Activated CD4-positive, alpha-beta T cell treated with anti-CD3 and anti-CD28 coated beads, Interleukin-2, amount 10 ng/mL, durations not matched to agents 7 days and 5 days (primary cell): ENCODE measurements around the gene OPALIN. TPM values are rescaled to one million over a fixed set of nuclear protein-coding genes. Genes with fewer than 3 reads are reported as not detected.

Source experiments
- CTCF ChIA-PET: fragments of 350-600 bp; sonication (Branson Sonifier 250); formaldehyde crosslinking; loops from one replicate; lab custom pipeline; 2021; ENCODE audit warnings: antibody characterized with exemption; lab: Charles Lee
- POLR2A ChIA-PET: fragments of 350-600 bp; sonication (Branson Sonifier 250); formaldehyde crosslinking; loops from one replicate; lab custom pipeline; 2021; ENCODE audit warnings: antibody characterized with exemption; lab: Charles Lee
- DNase-seq: peaks from one replicate; pipeline ENCODE4 v3.0.0-alpha.2; 2020
- H3K27ac Mint-ChIP-seq: one replicate; pipeline ENCODE4 v1.8.0; 2021; ENCODE audit warnings: mild to moderate bottlenecking, moderate library complexity, mixed read lengths
- H3K27me3 Mint-ChIP-seq: one replicate; pipeline ENCODE4 v1.8.0; 2021; ENCODE audit warnings: mixed read lengths
- H3K36me3 Mint-ChIP-seq: one replicate; pipeline ENCODE4 v1.8.0; 2021; ENCODE audit warnings: low read depth, mixed read lengths
- H3K4me1 Mint-ChIP-seq: one replicate; pipeline ENCODE4 v1.8.0; 2021; ENCODE audit warnings: mixed read lengths
- H3K4me3 Mint-ChIP-seq: one replicate; pipeline ENCODE4 v1.8.0; 2021; ENCODE audit warnings: mild to moderate bottlenecking, moderate library complexity, mixed read lengths
- H3K9me3 Mint-ChIP-seq: one replicate; pipeline ENCODE4 v1.8.0; 2021; ENCODE audit warnings: mixed read lengths
- total RNA-seq, 2 experiments: library from RNA; stranded (reverse); gene quantifications; one replicate each; pipeline ENCODE4 v1.2.3, GENCODE V29; 2021

Gene OPALIN
- total RNA-seq, 2 experiments from 2014 or later, result not detected

- Mint-ChIP-seq H3K4me1 (peaks cover 9% of the 10 kb centered on the region), H3K27ac (no peak overlapping the region), H3K27me3 (peaks cover 8% of the 10 kb centered on the region), H3K36me3 (no peaks in the 10 kb centered on the region), H3K9me3 (no peaks in the 10 kb centered on the region), H3K4me3 (no peak overlapping the region)
- POLR2A ChIA-PET, result no interaction called here
- DNase-seq, result peak; percentile 49
- CTCF ChIA-PET, result interaction anchor here (0.6 to 1.2 kb wide), 5 partner anchors 8 to 140 kb away, joined by 3 to 6 read pairs (median 3); partner anchors contain the start of gene OPALIN
Measured at GRCh38 chr10:96370584-96371157, 11.9 kb upstream of the OPALIN start.

DNA sequence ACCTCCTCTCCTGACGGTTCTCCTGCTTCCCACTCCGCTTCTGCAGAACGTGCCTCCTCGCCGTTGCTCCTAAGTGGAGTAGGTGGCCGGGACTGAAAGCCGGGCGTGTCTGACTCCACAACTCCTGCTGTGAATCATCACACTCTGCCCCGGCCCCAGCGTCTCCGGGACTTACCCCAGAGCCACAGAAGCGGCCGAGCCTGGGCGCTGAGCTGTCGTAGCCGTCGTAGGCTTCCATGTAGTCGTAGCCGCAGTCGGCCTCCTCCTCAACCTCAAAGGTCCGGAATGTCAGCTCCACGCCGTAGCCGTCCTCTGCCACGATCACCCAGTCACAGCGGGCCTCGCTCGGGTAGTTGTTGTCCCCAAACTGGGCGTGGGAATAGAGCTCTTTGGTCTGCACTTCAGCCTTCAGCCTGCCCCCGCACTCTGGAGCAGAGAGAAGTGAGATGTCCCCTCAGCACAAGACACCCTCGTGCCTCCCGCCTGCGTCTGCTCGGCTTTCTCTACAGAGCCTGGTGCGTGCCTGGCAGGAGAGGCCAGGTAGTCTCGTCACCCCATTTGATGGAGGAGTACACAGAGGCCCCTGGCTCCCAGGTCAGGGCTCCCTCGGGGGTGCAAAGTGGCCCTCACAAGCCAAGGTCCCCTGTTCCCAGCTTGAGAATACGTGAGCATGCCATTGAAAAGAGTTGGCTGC lies 11.2 kb upstream of the OPALIN start:
- Mint-ChIP-seq H3K36me3 (no peaks in the 10 kb centered on the region), H3K4me3 (no peak overlapping the region), H3K4me1 (peaks cover 5% of the 10 kb centered on the region), H3K27me3 (peaks cover 8% of the 10 kb centered on the region), H3K9me3 (no peaks in the 10 kb centered on the region), H3K27ac (no peak overlapping the region)
- POLR2A ChIA-PET, result no interaction called here
- CTCF ChIA-PET, result interaction anchor here (0.6 to 1.2 kb wide), 5 partner anchors 9 to 141 kb away, joined by 3 to 6 read pairs (median 3); partner anchors contain the start of gene OPALIN
- DNase-seq, result no peak

DNA sequence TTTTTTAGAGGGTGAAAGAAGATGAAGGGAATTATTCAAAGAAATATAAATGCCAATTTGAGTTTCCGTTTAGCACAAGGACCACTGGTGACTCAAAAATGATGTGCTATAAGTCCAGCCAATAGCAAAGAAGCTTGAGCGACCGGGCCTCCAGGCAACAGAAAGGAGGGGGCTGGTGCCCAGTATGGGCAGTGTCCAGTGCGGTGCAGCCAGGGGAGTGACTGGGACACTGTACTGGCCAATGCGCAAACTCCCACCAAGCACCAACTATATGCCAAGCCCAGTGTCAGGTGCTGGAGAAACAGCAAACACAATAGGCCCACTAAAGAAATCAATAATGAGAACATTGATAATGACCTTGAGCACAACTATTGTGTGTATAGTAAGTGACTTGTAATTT lies 10.2 kb upstream of the OPALIN start:
- no peak for DNase-seq
- no peak overlapping the region for H3K4me3 Mint-ChIP-seq
- POLR2A ChIA-PET, result no interaction called here
- H3K27ac Mint-ChIP-seq, result no peak overlapping the region
- no peaks in the 10 kb centered on the region for H3K4me1 Mint-ChIP-seq
- no peaks in the 10 kb centered on the region for H3K9me3 Mint-ChIP-seq
- no peaks in the 10 kb centered on the region for H3K36me3 Mint-ChIP-seq
- CTCF ChIA-PET, result no interaction called here
- peaks cover 7% of the 10 kb centered on the region for H3K27me3 Mint-ChIP-seq

DNA sequence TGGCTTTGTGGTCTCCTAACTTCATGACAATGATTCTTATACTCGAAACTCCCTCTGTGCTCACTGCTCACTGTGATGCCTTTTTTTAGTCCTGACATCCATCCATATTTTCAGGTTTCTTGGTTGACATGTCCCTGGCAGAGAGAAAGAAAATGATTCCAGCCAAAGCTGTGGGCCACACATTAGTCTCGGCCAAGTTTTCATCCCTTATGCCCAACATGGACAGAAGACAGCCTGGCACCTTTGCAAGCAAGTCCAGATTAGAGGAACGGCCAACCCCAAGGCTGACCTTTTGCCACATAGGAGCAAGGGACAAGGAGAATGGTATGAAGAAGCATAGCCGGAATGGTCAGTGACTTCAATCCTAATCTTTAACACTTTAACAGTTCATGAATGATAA lies 8.7 kb upstream of the OPALIN start:
- no peak for DNase-seq
- H3K27me3 Mint-ChIP-seq, result peaks cover 3% of the 10 kb centered on the region
- ChIA-PET CTCF (no interaction called here), POLR2A (no interaction called here)
- no peak overlapping the region for H3K27ac Mint-ChIP-seq
- H3K4me3 Mint-ChIP-seq, result no peak overlapping the region
- no peaks in the 10 kb centered on the region for H3K9me3 Mint-ChIP-seq
- H3K36me3 Mint-ChIP-seq, result no peaks in the 10 kb centered on the region
- H3K4me1 Mint-ChIP-seq, result no peaks in the 10 kb centered on the region

DNA sequence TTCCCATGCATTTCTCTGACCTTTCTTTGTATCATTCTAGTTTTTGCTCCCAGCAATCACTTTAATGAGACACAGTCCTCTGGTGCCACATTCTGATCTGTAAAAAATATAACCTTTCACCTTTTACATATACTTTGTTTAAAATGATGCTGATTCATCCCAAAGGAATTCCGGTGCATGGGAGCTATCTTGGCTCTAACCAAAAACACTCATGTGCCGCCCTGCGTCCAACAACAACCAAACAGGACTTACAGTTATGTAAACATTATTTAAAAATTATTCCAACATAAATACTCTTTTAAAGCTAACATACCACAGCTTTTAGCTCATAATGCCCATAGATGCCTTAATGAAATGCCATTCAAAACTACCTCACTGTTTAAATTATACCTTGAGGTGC lies 7.7 kb upstream of the OPALIN start:
- no peak overlapping the region for H3K4me3 Mint-ChIP-seq
- no peaks in the 10 kb centered on the region for H3K9me3 Mint-ChIP-seq
- POLR2A ChIA-PET, result no interaction called here
- no peaks in the 10 kb centered on the region for H3K4me1 Mint-ChIP-seq
- CTCF ChIA-PET, result interaction anchor here (0.7 kb wide), 2 partner anchors 17 to 817 kb away, joined by 3 read pairs; no protein-coding TSS in a partner anchor
- no peak overlapping the region for H3K27ac Mint-ChIP-seq
- no peak for DNase-seq
- peaks cover 3% of the 10 kb centered on the region for H3K27me3 Mint-ChIP-seq
- no peaks in the 10 kb centered on the region for H3K36me3 Mint-ChIP-seq

- Mint-ChIP-seq H3K9me3 (no peaks in the 10 kb centered on the region), H3K27me3 (peaks cover 3% of the 10 kb centered on the region), H3K4me1 (no peaks in the 10 kb centered on the region), H3K4me3 (no peak overlapping the region), H3K27ac (no peak overlapping the region), H3K36me3 (no peaks in the 10 kb centered on the region)
- POLR2A ChIA-PET, result no interaction called here
- DNase-seq, result no peak
- CTCF ChIA-PET, result interaction anchor here (1.1 kb wide), 1 partner anchor 10 kb away, joined by 3 read pairs; no protein-coding TSS in a partner anchor
Measured at GRCh38 chr10:96365571-96365970, 6.8 kb upstream of the OPALIN start.

DNA sequence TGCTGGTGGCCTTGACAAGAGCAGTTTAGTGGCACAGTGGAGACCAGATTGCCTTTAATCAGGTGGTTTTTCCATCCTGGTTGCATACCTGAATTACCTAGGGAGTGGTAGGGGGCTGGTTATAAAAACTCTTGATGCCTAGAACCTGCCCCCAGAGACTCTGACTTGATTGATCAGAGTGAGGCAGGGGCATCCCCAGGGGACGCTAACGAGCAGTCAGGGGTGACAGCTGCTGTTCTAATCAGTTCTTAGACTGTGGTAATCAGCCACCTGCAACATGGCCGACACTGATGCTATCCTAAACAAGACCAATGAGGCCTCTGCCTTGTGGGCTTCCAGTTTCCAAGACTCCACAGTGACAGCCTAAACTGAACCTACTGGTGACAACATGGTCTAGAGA lies 2.0 kb upstream of the OPALIN start:
- ChIA-PET CTCF (interaction anchor here (0.9 kb wide), 1 partner anchor 10 kb away, joined by 3 read pairs; no protein-coding TSS in a partner anchor), POLR2A (no interaction called here)
- no peaks in the 10 kb centered on the region for H3K36me3 Mint-ChIP-seq
- H3K9me3 Mint-ChIP-seq, result no peaks in the 10 kb centered on the region
- no peak overlapping the region for H3K4me3 Mint-ChIP-seq
- H3K27ac Mint-ChIP-seq, result no peak overlapping the region
- H3K27me3 Mint-ChIP-seq, result peaks cover 8% of the 10 kb centered on the region
- H3K4me1 Mint-ChIP-seq, result no peaks in the 10 kb centered on the region
- DNase-seq, result no peak

DNA sequence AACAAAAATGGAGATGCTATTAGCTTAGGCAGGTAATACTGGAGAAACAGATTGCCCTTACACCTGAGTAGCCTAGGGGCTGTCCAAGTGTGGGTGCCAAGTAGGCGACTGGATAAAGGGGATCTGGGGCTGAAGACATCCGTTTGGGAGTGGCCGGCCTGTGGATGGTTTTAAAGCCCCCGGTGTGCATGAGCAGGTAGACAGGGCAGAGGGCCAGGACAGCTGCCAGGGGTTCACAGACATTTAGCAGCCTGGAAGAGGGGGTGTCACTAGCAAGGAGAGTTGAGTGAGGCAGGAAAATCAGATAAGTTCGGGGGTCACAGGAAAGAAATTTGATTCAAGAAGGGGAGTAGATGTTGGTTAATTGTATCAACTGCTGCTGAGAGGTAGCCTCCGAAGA lies 1.5 kb upstream of the OPALIN start:
- DNase-seq, result no peak
- POLR2A ChIA-PET, result no interaction called here
- Mint-ChIP-seq H3K4me3 (no peak overlapping the region), H3K27ac (no peak overlapping the region), H3K27me3 (peaks cover 8% of the 10 kb centered on the region), H3K9me3 (no peaks in the 10 kb centered on the region), H3K4me1 (no peaks in the 10 kb centered on the region), H3K36me3 (no peaks in the 10 kb centered on the region)
- CTCF ChIA-PET, result no interaction called here

GRCh38 chr10:96359616-96360015 lies 814 bp upstream of the OPALIN start:
- Mint-ChIP-seq H3K36me3 (no peaks in the 10 kb centered on the region), H3K9me3 (no peaks in the 10 kb centered on the region), H3K27ac (no peak overlapping the region), H3K27me3 (peaks cover 8% of the 10 kb centered on the region), H3K4me1 (no peaks in the 10 kb centered on the region), H3K4me3 (no peak overlapping the region)
- ChIA-PET CTCF (interaction anchor here (1.5 kb wide), 1 partner anchor 15 kb away, joined by 3 read pairs; no protein-coding TSS in a partner anchor), POLR2A (no interaction called here)
- no peak for DNase-seq

- no peak for DNase-seq
- Mint-ChIP-seq H3K4me3 (no peak overlapping the region), H3K9me3 (no peaks in the 10 kb centered on the region), H3K27me3 (peaks cover 5% of the 10 kb centered on the region), H3K27ac (no peak overlapping the region), H3K36me3 (no peaks in the 10 kb centered on the region), H3K4me1 (no peaks in the 10 kb centered on the region)
- ChIA-PET CTCF (interaction anchor here (1.3 kb wide), 1 partner anchor 13 kb away, joined by 3 read pairs; no protein-coding TSS in a partner anchor), POLR2A (interaction anchor here (0.5 kb wide), 1 partner anchor 27 kb away, joined by 4 read pairs; no protein-coding TSS in a partner anchor)
Measured at GRCh38 chr10:96357038-96357620, 1.7 kb downstream of the OPALIN start.

GRCh38 chr10:96352582-96352981 lies 6.2 kb downstream of the OPALIN start:
- H3K9me3 Mint-ChIP-seq, result no peaks in the 10 kb centered on the region
- peaks cover 13% of the 10 kb centered on the region for H3K27me3 Mint-ChIP-seq
- H3K4me1 Mint-ChIP-seq, result no peaks in the 10 kb centered on the region
- no peak overlapping the region for H3K4me3 Mint-ChIP-seq
- ChIA-PET POLR2A (interaction anchor here (0.6 to 0.7 kb wide), 2 partner anchors 16 to 398 kb away, joined by 3 read pairs; no protein-coding TSS in a partner anchor), CTCF (no interaction called here)
- H3K36me3 Mint-ChIP-seq, result no peaks in the 10 kb centered on the region
- no peak for DNase-seq
- no peak overlapping the region for H3K27ac Mint-ChIP-seq

DNA sequence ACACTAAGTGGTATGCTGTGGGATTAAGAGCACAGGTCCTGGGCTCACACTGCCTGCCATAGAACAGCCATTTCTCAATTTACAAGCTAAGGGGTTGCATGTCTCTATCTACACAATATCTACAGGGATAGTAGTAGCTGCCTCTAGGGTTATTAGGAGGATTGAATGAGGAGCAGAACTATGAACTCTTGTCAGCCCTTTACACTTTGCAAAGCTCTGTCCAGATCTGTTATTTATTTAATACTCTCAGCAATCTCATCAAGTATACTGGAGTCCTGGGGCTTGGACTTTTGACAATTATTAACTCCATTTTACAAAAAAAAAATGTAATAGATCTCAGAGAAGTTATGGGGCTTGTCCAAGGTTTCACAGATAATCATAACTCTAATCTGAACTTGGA lies 6.8 kb downstream of the OPALIN start:
- DNase-seq, result no peak
- POLR2A ChIA-PET, result interaction anchor here (0.7 kb wide), 1 partner anchor 16 kb away, joined by 3 read pairs; no protein-coding TSS in a partner anchor
- Mint-ChIP-seq H3K9me3 (no peaks in the 10 kb centered on the region), H3K27ac (no peak overlapping the region), H3K4me1 (no peaks in the 10 kb centered on the region), H3K36me3 (no peaks in the 10 kb centered on the region), H3K4me3 (no peak overlapping the region), H3K27me3 (peaks cover 13% of the 10 kb centered on the region)
- CTCF ChIA-PET, result no interaction called here

GRCh38 chr10:96346295-96346694 lies 12.5 kb downstream of the OPALIN start:
- DNase-seq, result no peak
- H3K27ac Mint-ChIP-seq, result no peak overlapping the region
- no peak overlapping the region for H3K4me3 Mint-ChIP-seq
- ChIA-PET CTCF (interaction anchor here (1.6 kb wide), 1 partner anchor 42 kb away, joined by 3 read pairs; the partner anchor contains the start of gene DNTT), POLR2A (interaction anchor here (0.6 kb wide), 1 partner anchor 1003 kb away, joined by 3 read pairs; no protein-coding TSS in a partner anchor)
- peaks cover 8% of the 10 kb centered on the region for H3K9me3 Mint-ChIP-seq
- no peaks in the 10 kb centered on the region for H3K4me1 Mint-ChIP-seq
- peaks cover 6% of the 10 kb centered on the region for H3K36me3 Mint-ChIP-seq
- peaks cover 22% of the 10 kb centered on the region for H3K27me3 Mint-ChIP-seq
